Measurements from ENCODE around the gene PRKN.

GRCh38 chr6:161922631-161923119 is 804.9 kb downstream of the PRKN start:
- TF ChIP-seq CTCF (IDR thresholded peaks at IDR 0.05) (peak; percentile 71), ZFX (IDR thresholded peaks at IDR 0.05; ENCODE audit: borderline replicate concordance) (no peak)

Data from 22Rv1 (cell line).